Measurements from ENCODE around the gene RAB39B.

- TF ChIP-seq, protein P1, sequence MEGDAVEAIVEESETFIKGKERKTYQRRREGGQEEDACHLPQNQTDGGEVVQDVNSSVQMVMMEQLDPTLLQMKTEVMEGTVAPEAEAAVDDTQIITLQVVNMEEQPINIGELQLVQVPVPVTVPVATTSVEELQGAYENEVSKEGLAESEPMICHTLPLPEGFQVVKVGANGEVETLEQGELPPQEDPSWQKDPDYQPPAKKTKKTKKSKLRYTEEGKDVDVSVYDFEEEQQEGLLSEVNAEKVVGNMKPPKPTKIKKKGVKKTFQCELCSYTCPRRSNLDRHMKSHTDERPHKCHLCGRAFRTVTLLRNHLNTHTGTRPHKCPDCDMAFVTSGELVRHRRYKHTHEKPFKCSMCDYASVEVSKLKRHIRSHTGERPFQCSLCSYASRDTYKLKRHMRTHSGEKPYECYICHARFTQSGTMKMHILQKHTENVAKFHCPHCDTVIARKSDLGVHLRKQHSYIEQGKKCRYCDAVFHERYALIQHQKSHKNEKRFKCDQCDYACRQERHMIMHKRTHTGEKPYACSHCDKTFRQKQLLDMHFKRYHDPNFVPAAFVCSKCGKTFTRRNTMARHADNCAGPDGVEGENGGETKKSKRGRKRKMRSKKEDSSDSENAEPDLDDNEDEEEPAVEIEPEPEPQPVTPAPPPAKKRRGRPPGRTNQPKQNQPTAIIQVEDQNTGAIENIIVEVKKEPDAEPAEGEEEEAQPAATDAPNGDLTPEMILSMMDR (IDR thresholded peaks at IDR 0.05) = no peak
- TF ChIP-seq POLR2A (IDR thresholded peaks at IDR 0.05) = no peak
Measured at GRCh38 chrX:155218777-155219176, 45.5 kb downstream of the RAB39B start.
